ENCODE measurements around the gene ATP6V1F. TPM values are rescaled to one million over a fixed set of nuclear protein-coding genes. Genes with fewer than 3 reads are reported as not detected.

The ATP6V1F gene
- polyA plus RNA-seq, 6 donors from 2014 or later: 341 to 599 (median 381) TPM

GRCh38 chr7:128848289-128849155 lies 14.1 kb upstream of the ATP6V1F start:
- no peak for ATAC-seq (ENCODE audit: low read depth in 2 of 2)
- no peak overlapping the region for H3K27ac Mint-ChIP-seq
- no peaks in the 10 kb centered on the region for H3K36me3 Mint-ChIP-seq
- H3K4me3 Mint-ChIP-seq: no peak overlapping the region
- H3K4me1 Mint-ChIP-seq: no peaks in the 10 kb centered on the region
- peaks cover 0 to 5% (median under 1%) of the 10 kb centered on the region in 3 donors for H3K27me3 Mint-ChIP-seq
- no peak for DNase-seq
- no peaks in the 10 kb centered on the region for H3K9me3 Mint-ChIP-seq

GRCh38 chr7:128849156-128849515 lies 13.5 kb upstream of the ATP6V1F start:
- peaks cover 0 to 9% (median 7%) of the 10 kb centered on the region in 3 donors for H3K27me3 Mint-ChIP-seq
- ATAC-seq (ENCODE audit: low read depth in 2 of 2): no peak
- no peaks in the 10 kb centered on the region for H3K36me3 Mint-ChIP-seq
- H3K4me3 Mint-ChIP-seq: no peak overlapping the region
- H3K9me3 Mint-ChIP-seq: no peaks in the 10 kb centered on the region
- no peak for DNase-seq
- H3K27ac Mint-ChIP-seq: no peak overlapping the region
- no peaks in the 10 kb centered on the region for H3K4me1 Mint-ChIP-seq

- DNase-seq: no peak
- no peak for ATAC-seq (ENCODE audit: low read depth in 2 of 2)
- H3K27me3 Mint-ChIP-seq: peaks cover 0 to 11% (median 8%) of the 10 kb centered on the region in 3 donors
- H3K4me1 Mint-ChIP-seq: no peaks in the 10 kb centered on the region
- H3K4me3 Mint-ChIP-seq: no peak overlapping the region
- no peaks in the 10 kb centered on the region for H3K36me3 Mint-ChIP-seq
- H3K9me3 Mint-ChIP-seq: no peaks in the 10 kb centered on the region
- peak overlapping the region in 1 of 6 donors; percentile 26 for H3K27ac Mint-ChIP-seq
Observed at GRCh38 chr7:128849804-128850490, 12.7 kb upstream of the ATP6V1F start.

GRCh38 chr7:128852537-128853254 lies 10.0 kb upstream of the ATP6V1F start:
- H3K36me3 Mint-ChIP-seq: no peaks in the 10 kb centered on the region

GRCh38 chr7:128853799-128854198 lies 8.9 kb upstream of the ATP6V1F start:
- no peaks in the 10 kb centered on the region for H3K36me3 Mint-ChIP-seq
- H3K4me1 Mint-ChIP-seq: no peaks in the 10 kb centered on the region
- H3K27me3 Mint-ChIP-seq: peaks cover 0 to 16% (median 8%) of the 10 kb centered on the region in 3 donors
- H3K9me3 Mint-ChIP-seq: no peaks in the 10 kb centered on the region
- H3K4me3 Mint-ChIP-seq: no peak overlapping the region
- DNase-seq (no peak), ATAC-seq (ENCODE audit: low read depth in 2 of 2) (no peak)
- H3K27ac Mint-ChIP-seq: no peak overlapping the region

More at GRCh38 chr7:128852537-128853254, 10.0 kb upstream of the ATP6V1F start:
- H3K4me3 Mint-ChIP-seq: no peak overlapping the region
- peaks cover 0 to 16% (median 8%) of the 10 kb centered on the region in 3 donors for H3K27me3 Mint-ChIP-seq
- no peaks in the 10 kb centered on the region for H3K4me1 Mint-ChIP-seq
- H3K9me3 Mint-ChIP-seq: no peaks in the 10 kb centered on the region
- no peak for DNase-seq
- no peak overlapping the region for H3K27ac Mint-ChIP-seq
- no peak for ATAC-seq (ENCODE audit: low read depth in 2 of 2)

GRCh38 chr7:128854396-128854795 lies 8.3 kb upstream of the ATP6V1F start:
- Mint-ChIP-seq H3K27ac (no peak overlapping the region), H3K4me3 (no peak overlapping the region), H3K9me3 (no peaks in the 10 kb centered on the region), H3K36me3 (no peaks in the 10 kb centered on the region), H3K27me3 (peaks cover 0 to 16% (median 8%) of the 10 kb centered on the region in 3 donors), H3K4me1 (no peaks in the 10 kb centered on the region)
- DNase-seq: no peak
- no peak for ATAC-seq (ENCODE audit: low read depth in 2 of 2)

GRCh38 chr7:128855559-128855958 lies 7.1 kb upstream of the ATP6V1F start:
- Mint-ChIP-seq H3K36me3 (no peaks in the 10 kb centered on the region), H3K4me1 (no peaks in the 10 kb centered on the region), H3K27ac (no peak overlapping the region), H3K9me3 (no peaks in the 10 kb centered on the region), H3K4me3 (no peak overlapping the region), H3K27me3 (peaks cover 0 to 11% (median 8%) of the 10 kb centered on the region in 3 donors)
- DNase-seq (no peak), ATAC-seq (ENCODE audit: low read depth in 2 of 2) (no peak)

- ATAC-seq (ENCODE audit: low read depth in 2 of 2) (no peak), DNase-seq (no peak)
- no peaks in the 10 kb centered on the region for H3K9me3 Mint-ChIP-seq
- H3K36me3 Mint-ChIP-seq: no peaks in the 10 kb centered on the region
- no peaks in the 10 kb centered on the region for H3K4me1 Mint-ChIP-seq
- peaks cover 0 to 11% (median 8%) of the 10 kb centered on the region in 3 donors for H3K27me3 Mint-ChIP-seq
- no peak overlapping the region for H3K4me3 Mint-ChIP-seq
- no peak overlapping the region for H3K27ac Mint-ChIP-seq
Observed at GRCh38 chr7:128856001-128856718, 6.5 kb upstream of the ATP6V1F start.

- peak overlapping the region in 1 of 8 donors; percentile 15 for H3K4me3 Mint-ChIP-seq
- DNase-seq (no peak), ATAC-seq (ENCODE audit: low read depth in 2 of 2) (no peak)
- no peaks in the 10 kb centered on the region for H3K9me3 Mint-ChIP-seq
- H3K27me3 Mint-ChIP-seq: peaks cover 0 to 11% (median 6%) of the 10 kb centered on the region in 3 donors
- peaks cover 11 to 15% (median 14%) of the 10 kb centered on the region in 3 donors for H3K4me1 Mint-ChIP-seq
- no peak overlapping the region for H3K27ac Mint-ChIP-seq
- peaks cover 0 to 7% of the 10 kb centered on the region in 2 donors for H3K36me3 Mint-ChIP-seq
Observed at GRCh38 chr7:128858380-128859231, 4.0 kb upstream of the ATP6V1F start.

- DNase-seq: no peak
- Mint-ChIP-seq H3K4me3 (peak overlapping the region in 1 of 8 donors; percentile 15), H3K27ac (no peak overlapping the region)
Observed at GRCh38 chr7:128859232-128860157, 3.2 kb upstream of the ATP6V1F start.

More at GRCh38 chr7:128859232-128860157, 3.2 kb upstream of the ATP6V1F start:
- peaks cover 0 to 7% of the 10 kb centered on the region in 2 donors for H3K36me3 Mint-ChIP-seq
- no peak for ATAC-seq (ENCODE audit: low read depth in 2 of 2)
- H3K27me3 Mint-ChIP-seq: peaks cover 0 to 7% (median 0%) of the 10 kb centered on the region in 3 donors
- H3K4me1 Mint-ChIP-seq: peaks cover 12 to 19% (median 17%) of the 10 kb centered on the region in 3 donors
- H3K9me3 Mint-ChIP-seq: no peaks in the 10 kb centered on the region
